Parathyroid adenoma (tissue), 2 donors: ENCODE measurements around the gene NXPH3.

Experiments
- H2AFZ ChIP-seq: fragments of 300-600 bp; sonication (generic); one replicate; pipeline ENCODE4 v1.7.0; 2017; ENCODE audit warnings: antibody characterized with exemption, mild to moderate bottlenecking
- H3K27ac ChIP-seq: fragments of 300-600 bp; sonication (generic); one replicate; pipeline ENCODE4 v1.7.0; 2017
- H3K27me3 ChIP-seq: fragments of 300-600 bp; sonication (generic); one replicate; pipeline ENCODE4 v1.7.0; 2017; ENCODE audit warnings: low read length; ENCODE audit not compliant: control insufficient read depth, insufficient read depth
- H3K36me3 ChIP-seq: fragments of 300-600 bp; sonication (generic); one replicate; pipeline ENCODE4 v1.7.0; 2017; ENCODE audit warnings: low read length; ENCODE audit not compliant: control insufficient read depth, insufficient read depth
- H3K4me1 ChIP-seq: fragments of 300-600 bp; sonication (generic); one replicate; pipeline ENCODE4 v1.7.0; 2017; ENCODE audit warnings: control low read depth
- H3K4me2 ChIP-seq: fragments of 300-600 bp; sonication (generic); one replicate; pipeline ENCODE4 v1.7.0; 2017; ENCODE audit warnings: low read length
- H3K4me3 ChIP-seq: fragments of 300-600 bp; sonication (generic); one replicate; pipeline ENCODE4 v1.7.0; 2017; ENCODE audit warnings: low read depth, low read length
- H3K79me2 ChIP-seq: fragments of 300-600 bp; sonication (generic); one replicate; pipeline ENCODE4 v1.7.0; 2017; ENCODE audit warnings: control low read depth
- H3K9ac ChIP-seq: fragments of 300-600 bp; sonication (generic); one replicate; pipeline ENCODE4 v1.7.0; 2017; ENCODE audit warnings: mild to moderate bottlenecking
- H3K9me3 ChIP-seq: fragments of 300-600 bp; sonication (generic); one replicate; pipeline ENCODE4 v1.7.0; 2017; ENCODE audit warnings: low read length; ENCODE audit not compliant: control insufficient read depth
- TF ChIP-seq, protein P1 (sequence below): fragments of 300-600 bp; sonication (generic); IDR thresholded peaks from one replicate; pipeline ENCODE4 v1.7.0; 2017; ENCODE audit warnings: antibody characterized with exemption, mild to moderate bottlenecking
- donor health status: primary hyperparathyroidism.

Gene NXPH3

DNA sequence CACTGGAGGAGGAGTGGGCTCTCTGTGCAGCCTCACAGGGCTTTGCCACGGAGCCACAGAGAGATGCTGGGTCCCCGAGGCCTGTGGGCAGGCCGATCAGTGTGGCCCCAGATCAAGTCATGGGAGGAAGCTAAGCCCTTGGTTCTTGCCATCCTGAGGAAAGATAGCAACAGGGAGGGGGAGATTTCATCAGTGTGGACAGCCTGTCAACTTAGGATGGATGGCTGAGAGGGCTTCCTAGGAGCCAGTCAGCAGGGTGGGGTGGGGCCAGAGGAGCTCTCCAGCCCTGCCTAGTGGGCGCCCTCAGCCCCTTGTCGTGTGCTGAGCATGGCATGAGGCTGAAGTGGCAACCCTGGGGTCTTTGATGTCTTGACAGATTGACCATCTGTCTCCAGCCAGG lies 3.9 kb downstream of the NXPH3 start:
- H3K9me3 ChIP-seq: no peaks in the 10 kb centered on the region
- TF ChIP-seq, protein P1, sequence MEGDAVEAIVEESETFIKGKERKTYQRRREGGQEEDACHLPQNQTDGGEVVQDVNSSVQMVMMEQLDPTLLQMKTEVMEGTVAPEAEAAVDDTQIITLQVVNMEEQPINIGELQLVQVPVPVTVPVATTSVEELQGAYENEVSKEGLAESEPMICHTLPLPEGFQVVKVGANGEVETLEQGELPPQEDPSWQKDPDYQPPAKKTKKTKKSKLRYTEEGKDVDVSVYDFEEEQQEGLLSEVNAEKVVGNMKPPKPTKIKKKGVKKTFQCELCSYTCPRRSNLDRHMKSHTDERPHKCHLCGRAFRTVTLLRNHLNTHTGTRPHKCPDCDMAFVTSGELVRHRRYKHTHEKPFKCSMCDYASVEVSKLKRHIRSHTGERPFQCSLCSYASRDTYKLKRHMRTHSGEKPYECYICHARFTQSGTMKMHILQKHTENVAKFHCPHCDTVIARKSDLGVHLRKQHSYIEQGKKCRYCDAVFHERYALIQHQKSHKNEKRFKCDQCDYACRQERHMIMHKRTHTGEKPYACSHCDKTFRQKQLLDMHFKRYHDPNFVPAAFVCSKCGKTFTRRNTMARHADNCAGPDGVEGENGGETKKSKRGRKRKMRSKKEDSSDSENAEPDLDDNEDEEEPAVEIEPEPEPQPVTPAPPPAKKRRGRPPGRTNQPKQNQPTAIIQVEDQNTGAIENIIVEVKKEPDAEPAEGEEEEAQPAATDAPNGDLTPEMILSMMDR: no peak

DNA sequence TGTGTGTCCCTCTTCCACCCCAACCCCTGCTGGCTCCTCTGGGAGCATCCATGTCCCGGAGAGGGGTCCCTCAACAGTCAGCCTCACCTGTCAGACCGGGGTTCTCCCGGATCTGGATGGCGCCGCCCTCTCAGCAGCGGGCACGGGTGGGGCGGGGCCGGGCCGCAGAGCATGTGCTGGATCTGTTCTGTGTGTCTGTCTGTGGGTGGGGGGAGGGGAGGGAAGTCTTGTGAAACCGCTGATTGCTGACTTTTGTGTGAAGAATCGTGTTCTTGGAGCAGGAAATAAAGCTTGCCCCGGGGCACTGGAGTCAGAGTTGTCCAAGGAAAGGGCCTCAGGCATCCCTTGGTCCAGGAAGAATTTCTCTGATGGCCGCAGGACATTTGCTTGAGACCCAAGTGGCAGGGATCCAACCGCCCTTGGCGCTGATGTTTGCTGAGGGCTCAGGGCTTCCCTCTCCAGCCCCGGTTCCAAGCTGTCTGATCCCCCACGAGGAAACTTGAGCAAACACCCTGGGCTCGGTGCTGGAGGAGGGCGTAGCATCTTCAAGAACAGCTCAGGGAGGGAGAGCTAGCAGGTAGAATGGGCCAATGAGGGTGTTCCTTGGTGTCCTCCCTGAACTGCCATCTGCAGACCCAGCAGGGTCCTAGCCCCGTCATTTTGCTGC lies 4.5 kb downstream of the NXPH3 start:
- Histone ChIP-seq H3K4me3 (no peak overlapping the region), H3K79me2 (no peaks in the 10 kb centered on the region), H3K36me3 (no peaks in the 10 kb centered on the region), H3K9ac (no peak overlapping the region), H3K4me2 (no peak overlapping the region), H3K27ac (no peak overlapping the region), H3K9me3 (no peaks in the 10 kb centered on the region), H3K27me3 (no peaks in the 10 kb centered on the region), H2AFZ (no peak overlapping the region), H3K4me1 (no peaks in the 10 kb centered on the region)
- TF ChIP-seq, protein P1: no peak

More for the DNA sequence above, 3.9 kb downstream of the NXPH3 start:
- H3K27ac ChIP-seq: no peak overlapping the region
- H3K4me3 ChIP-seq: no peak overlapping the region
- H3K4me1 ChIP-seq: no peaks in the 10 kb centered on the region
- H3K36me3 ChIP-seq: no peaks in the 10 kb centered on the region
- H3K9ac ChIP-seq: no peak overlapping the region
- no peak overlapping the region for H2AFZ ChIP-seq
- H3K79me2 ChIP-seq: no peaks in the 10 kb centered on the region
- no peak overlapping the region for H3K4me2 ChIP-seq
- H3K27me3 ChIP-seq: no peaks in the 10 kb centered on the region

GRCh38 chr17:49580981-49581647 lies 5.4 kb downstream of the NXPH3 start:
- H3K4me1 ChIP-seq: no peaks in the 10 kb centered on the region
- no peak overlapping the region for H2AFZ ChIP-seq
- no peaks in the 10 kb centered on the region for H3K27me3 ChIP-seq
- no peak overlapping the region for H3K4me3 ChIP-seq
- H3K36me3 ChIP-seq: no peaks in the 10 kb centered on the region
- TF ChIP-seq, protein P1: no peak
- no peak overlapping the region for H3K27ac ChIP-seq
- H3K4me2 ChIP-seq: no peak overlapping the region
- H3K9ac ChIP-seq: no peak overlapping the region
- H3K9me3 ChIP-seq: no peaks in the 10 kb centered on the region
- no peaks in the 10 kb centered on the region for H3K79me2 ChIP-seq

- no peaks in the 10 kb centered on the region for H3K9me3 ChIP-seq
- H3K4me1 ChIP-seq: no peaks in the 10 kb centered on the region
- no peak overlapping the region for H3K9ac ChIP-seq
- H3K4me3 ChIP-seq: no peak overlapping the region
- TF ChIP-seq, protein P1: no peak
- H3K79me2 ChIP-seq: no peaks in the 10 kb centered on the region
- H3K27ac ChIP-seq: no peak overlapping the region
- H3K36me3 ChIP-seq: no peaks in the 10 kb centered on the region
- H3K27me3 ChIP-seq: no peaks in the 10 kb centered on the region
- H2AFZ ChIP-seq: no peak overlapping the region
- H3K4me2 ChIP-seq: no peak overlapping the region
Observed at GRCh38 chr17:49581648-49581998, 6.0 kb downstream of the NXPH3 start.
